Ovary (tissue), 9 donors: ENCODE data around the gene SLC9A1. TPM values are rescaled to one million over a fixed set of nuclear protein-coding genes. Genes with fewer than 3 reads are reported as not detected.
A peak's percentile ranks its signal among the peaks of the same experiment; 100 is the strongest.

ENCODE experiments used
- DNase-seq, 5 donors: peaks; one replicate each; pipeline ENCODE4 v3.0.0-alpha.2; 2019 to 2020
- H3K27ac ChIP-seq, 2 donors: fragments of 200-600 bp; one replicate each; pipeline versions ENCODE4 v1.5.1 to v1.8.0; 2019 to 2022
- H3K27me3 ChIP-seq: fragments of 200-600 bp; one replicate; pipeline ENCODE4 v1.8.0; 2022
- H3K36me3 ChIP-seq: fragments of 200-600 bp; sonication (generic); one replicate; pipeline ENCODE4 v1.5.1; 2019
- H3K4me1 ChIP-seq: one replicate; pipeline ENCODE4 v1.8.1; 2013; ENCODE audit warnings: mild to moderate bottlenecking, moderate library complexity; ENCODE audit not compliant: insufficient read depth
- H3K4me3 ChIP-seq: fragments of 200-600 bp; sonication (generic); one replicate; pipeline ENCODE4 v1.5.1; 2017
- H3K9me3 ChIP-seq, 2 donors: fragments of 200-600 bp in 1 of 2; sonication (generic) in 1 of 2; one replicate each; pipeline versions ENCODE4 v1.5.1 to v1.8.1; 2013 to 2019; ENCODE audit warnings: mild to moderate bottlenecking in 1 of 2, moderate library complexity in 1 of 2
- EP300 ChIP-seq: sonication (generic); formaldehyde crosslinking; IDR thresholded peaks from one replicate; pipeline ENCODE4 v1.6.1; 2017; ENCODE audit warnings: antibody characterized with exemption
- POLR2A ChIP-seq: fragments of 450-650 bp; IDR thresholded peaks from one replicate; pipeline ENCODE4 v1.6.1; 2017; ENCODE audit warnings: antibody characterized with exemption, mild to moderate bottlenecking, moderate library complexity
- WGBS, 3 donors: extraction: QIAGEN DNeasy Blood & Tissue Kit in 1 of 3; methylation state at CpG; one replicate each; pipeline versions ENCODE4 v1.1.5 to v1.1.7; 2013 to 2017; 5-methylcytosine and 5-hydroxymethylcytosine counted together
- intact Hi-C, 4 donors: fragments of 100-400 bp; cut with DNase I; formaldehyde crosslinking; loops; one replicate each; pipeline versions ENCODE4 v1.11.0 to v1.15.1; 2022 to 2023
- polyA plus RNA-seq, 2 donors: library from polyadenylated mRNA; stranded (reverse); fragments of 200-250 nt in 1 of 2; fragments of 350-450 nt in 1 of 2; fragmentation: Illumina TruSeq in 1 of 2; extraction: RNeasy Lipid Tissue Mini Kit (QIAGEN cat#74804) in 1 of 2; gene quantifications; one replicate each; pipeline ENCODE4 v1.2.3, GENCODE V29; 2013 to 2014
- total RNA-seq, 7 donors: library from RNA; depleted of rRNA in 2 of 7; stranded (reverse); fragments of >200 nt in 2 of 7; fragmentation: NEBNext Ultra II Directional in 3 of 7; extraction: Animal tissue kit (Norgen Biotek cat#: 25700) in 3 of 7; gene quantifications; one replicate each; pipeline versions ENCODE4 v1.1.0 to v1.2.4, GENCODE V29; 2016 to 2023
- TF ChIP-seq, protein P1 (sequence below), 3 donors: fragments of 450-650 bp in 2 of 3; fragments of 200-600 bp in 1 of 3; IDR thresholded peaks; one replicate each; pipeline versions ENCODE4 v1.5.1 to v1.8.0; 2016 to 2022; ENCODE audit warnings: antibody characterized with exemption in 3 of 3, mild to moderate bottlenecking in 1 of 3
- donor health status: DM: no; HTN: no; CAD: no; lungs with moderate emphysema.
- donor health status: DM: no; HTN: no; CAD: no.
- donor health status: Bipolar disorder and iron deficiency.
- donor health status: DM: yes; HTN: yes; CAD: no.
- donor health status: DM: no; HTN: no; CAD: no.
- donor health status: DM: yes; HTN: yes; CAD: no.

Gene SLC9A1
- total and polyA plus RNA-seq, 9 donors: 8.6 to 33.7 (median 14.8) TPM

DNA sequence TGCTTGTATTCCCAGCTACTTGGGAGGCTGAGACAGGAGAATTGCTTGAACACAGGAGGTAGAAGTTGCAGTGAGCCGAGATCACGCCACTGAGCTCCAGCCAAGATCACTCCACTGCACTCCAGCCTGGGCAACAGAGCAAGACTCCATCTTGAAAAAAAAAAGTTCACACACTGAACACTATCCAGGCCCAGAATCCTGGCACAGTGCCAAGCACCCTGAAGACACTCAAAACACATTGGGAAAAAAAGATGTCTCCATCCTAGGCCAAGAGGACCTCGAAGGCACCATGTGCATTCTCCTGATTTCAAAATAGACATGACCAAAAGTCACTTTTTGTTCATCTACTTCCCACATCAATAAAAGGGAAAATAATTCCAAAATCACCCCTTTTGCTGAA lies 38.7 kb downstream of the SLC9A1 start:
- no peaks in the 10 kb centered on the region for H3K9me3 ChIP-seq
- intact Hi-C loops: no loop called here
- DNase-seq: peak in 4 of 5 donors; percentile 46 to 71 (median 56)
- no peaks in the 10 kb centered on the region for H3K36me3 ChIP-seq
- H3K4me3 ChIP-seq: no peak overlapping the region
- TF ChIP-seq, protein P1, sequence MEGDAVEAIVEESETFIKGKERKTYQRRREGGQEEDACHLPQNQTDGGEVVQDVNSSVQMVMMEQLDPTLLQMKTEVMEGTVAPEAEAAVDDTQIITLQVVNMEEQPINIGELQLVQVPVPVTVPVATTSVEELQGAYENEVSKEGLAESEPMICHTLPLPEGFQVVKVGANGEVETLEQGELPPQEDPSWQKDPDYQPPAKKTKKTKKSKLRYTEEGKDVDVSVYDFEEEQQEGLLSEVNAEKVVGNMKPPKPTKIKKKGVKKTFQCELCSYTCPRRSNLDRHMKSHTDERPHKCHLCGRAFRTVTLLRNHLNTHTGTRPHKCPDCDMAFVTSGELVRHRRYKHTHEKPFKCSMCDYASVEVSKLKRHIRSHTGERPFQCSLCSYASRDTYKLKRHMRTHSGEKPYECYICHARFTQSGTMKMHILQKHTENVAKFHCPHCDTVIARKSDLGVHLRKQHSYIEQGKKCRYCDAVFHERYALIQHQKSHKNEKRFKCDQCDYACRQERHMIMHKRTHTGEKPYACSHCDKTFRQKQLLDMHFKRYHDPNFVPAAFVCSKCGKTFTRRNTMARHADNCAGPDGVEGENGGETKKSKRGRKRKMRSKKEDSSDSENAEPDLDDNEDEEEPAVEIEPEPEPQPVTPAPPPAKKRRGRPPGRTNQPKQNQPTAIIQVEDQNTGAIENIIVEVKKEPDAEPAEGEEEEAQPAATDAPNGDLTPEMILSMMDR (IDR thresholded peaks at IDR 0.05): no peak
- TF ChIP-seq EP300 (no peak), POLR2A (no peak)
- WGBS, 3 donors: 72 to 88% (median 82%) methylated on average over 3 of the region's 3 CpGs
- H3K4me1 ChIP-seq: peaks cover 20% of the 10 kb centered on the region
- no peak overlapping the region for H3K27ac ChIP-seq
- no peaks in the 10 kb centered on the region for H3K27me3 ChIP-seq

- DNase-seq: no peak
- WGBS, 3 donors: 80 to 85% (median 82%) methylated on average over 5 of the region's 5 CpGs
- intact Hi-C loops: loop anchor here in 1 of 4 donors (5.0 kb wide), 1 partner anchor 38 kb away; no protein-coding TSS in a partner anchor
- no peaks in the 10 kb centered on the region for H3K36me3 ChIP-seq
- no peak overlapping the region for H3K27ac ChIP-seq
- H3K4me3 ChIP-seq: no peak overlapping the region
- no peaks in the 10 kb centered on the region for H3K27me3 ChIP-seq
- H3K4me1 ChIP-seq: peaks cover 20% of the 10 kb centered on the region
- no peak for TF ChIP-seq EP300
- TF ChIP-seq, protein P1 (IDR thresholded peaks at IDR 0.05): no peak
- no peak for TF ChIP-seq POLR2A
- no peaks in the 10 kb centered on the region for H3K9me3 ChIP-seq
Measured at GRCh38 chr1:27114546-27114945, 40.4 kb downstream of the SLC9A1 start.

- intact Hi-C loops: loop anchor here in 1 of 4 donors (5.0 kb wide), 1 partner anchor 38 kb away; no protein-coding TSS in a partner anchor
- Histone ChIP-seq H3K27me3 (no peaks in the 10 kb centered on the region), H3K4me1 (peaks cover 15% of the 10 kb centered on the region), H3K4me3 (no peak overlapping the region), H3K9me3 (no peaks in the 10 kb centered on the region), H3K27ac (no peak overlapping the region), H3K36me3 (no peaks in the 10 kb centered on the region)
- DNase-seq: no peak
- no peak for TF ChIP-seq EP300
- TF ChIP-seq, protein P1 (IDR thresholded peaks at IDR 0.05): no peak
- no peak for TF ChIP-seq POLR2A
- WGBS, 3 donors: 92 to 93% (median 93%) methylated on average over 22 of the region's 22 CpGs
Measured at GRCh38 chr1:27113861-27114260, 41.1 kb downstream of the SLC9A1 start.

- Histone ChIP-seq H3K36me3 (no peaks in the 10 kb centered on the region), H3K4me3 (no peak overlapping the region), H3K9me3 (no peaks in the 10 kb centered on the region), H3K4me1 (peaks cover 10% of the 10 kb centered on the region), H3K27ac (peak overlapping the region in 1 of 2 donors; percentile 64), H3K27me3 (no peaks in the 10 kb centered on the region)
- 18 to 20% (median 19%) methylated on average over 5 of the region's 5 CpGs for WGBS, 3 donors
- intact Hi-C loops: loop anchor here in 1 of 4 donors (5.0 kb wide), 1 partner anchor 40 kb away; no protein-coding TSS in a partner anchor
- peak; percentile 84 to 93 (median 87) for DNase-seq
- TF ChIP-seq, protein P1 (IDR thresholded peaks at IDR 0.05): peak in 2 of 3 donors; percentile 24 to 30
- TF ChIP-seq EP300: no peak
Measured at GRCh38 chr1:27111626-27112573, 43.0 kb downstream of the SLC9A1 start.
